ENCODE data around the gene SORCS2. TPM values are rescaled to one million over a fixed set of nuclear protein-coding genes. Genes with fewer than 3 reads are reported as not detected.

The SORCS2 gene
- total RNA-seq, 1 donor from 2014 or later, result 13.8 TPM

- H3K27me3 ChIP-seq (ENCODE audit: insufficient read depth, low read length), result no peaks in the 10 kb centered on the region
- no peaks in the 10 kb centered on the region for H3K9me3 Mint-ChIP-seq (ENCODE audit: unreplicated experiment)
- no peaks in the 10 kb centered on the region for H3K9me3 ChIP-seq (ENCODE audit: insufficient read depth, low read depth, low read length)
- no peak overlapping the region for H3K4me3 Mint-ChIP-seq (ENCODE audit: unreplicated experiment)
- no peak overlapping the region for H3K9ac ChIP-seq (ENCODE audit: low read length)
- no peak overlapping the region for H2AFZ ChIP-seq (ENCODE audit: low read depth, low read length)
- H3K79me2 ChIP-seq (ENCODE audit: insufficient read depth, low read length), result peaks cover 3% of the 10 kb centered on the region
- no peak for FAIRE-seq
- H3K27me3 Mint-ChIP-seq (ENCODE audit: low read depth, unreplicated experiment), result no peaks in the 10 kb centered on the region
- peaks cover 27% of the 10 kb centered on the region for H3K4me1 ChIP-seq (ENCODE audit: insufficient read depth, low read length)
- TF ChIP-seq, protein P1, sequence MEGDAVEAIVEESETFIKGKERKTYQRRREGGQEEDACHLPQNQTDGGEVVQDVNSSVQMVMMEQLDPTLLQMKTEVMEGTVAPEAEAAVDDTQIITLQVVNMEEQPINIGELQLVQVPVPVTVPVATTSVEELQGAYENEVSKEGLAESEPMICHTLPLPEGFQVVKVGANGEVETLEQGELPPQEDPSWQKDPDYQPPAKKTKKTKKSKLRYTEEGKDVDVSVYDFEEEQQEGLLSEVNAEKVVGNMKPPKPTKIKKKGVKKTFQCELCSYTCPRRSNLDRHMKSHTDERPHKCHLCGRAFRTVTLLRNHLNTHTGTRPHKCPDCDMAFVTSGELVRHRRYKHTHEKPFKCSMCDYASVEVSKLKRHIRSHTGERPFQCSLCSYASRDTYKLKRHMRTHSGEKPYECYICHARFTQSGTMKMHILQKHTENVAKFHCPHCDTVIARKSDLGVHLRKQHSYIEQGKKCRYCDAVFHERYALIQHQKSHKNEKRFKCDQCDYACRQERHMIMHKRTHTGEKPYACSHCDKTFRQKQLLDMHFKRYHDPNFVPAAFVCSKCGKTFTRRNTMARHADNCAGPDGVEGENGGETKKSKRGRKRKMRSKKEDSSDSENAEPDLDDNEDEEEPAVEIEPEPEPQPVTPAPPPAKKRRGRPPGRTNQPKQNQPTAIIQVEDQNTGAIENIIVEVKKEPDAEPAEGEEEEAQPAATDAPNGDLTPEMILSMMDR (IDR thresholded peaks at IDR 0.05; ENCODE audit: insufficient read depth, low read depth, low read length), result no peak
- TF ChIP-seq EZH2 (IDR thresholded peaks at IDR 0.05; ENCODE audit: insufficient read depth, low read length), result no peak
- H4K20me1 ChIP-seq (ENCODE audit: insufficient read depth, low read length), result peaks cover 30% of the 10 kb centered on the region
- no peak overlapping the region for H3K27ac ChIP-seq (ENCODE audit: low read depth, low read length)
- H3K27ac Mint-ChIP-seq (ENCODE audit: unreplicated experiment), result no peak overlapping the region
- peaks cover 48% of the 10 kb centered on the region for H3K4me1 Mint-ChIP-seq (ENCODE audit: low read depth, unreplicated experiment)
- H3K4me3 ChIP-seq (ENCODE audit: insufficient read depth, low read depth, low read length), result no peak overlapping the region
- peak; percentile 48 for DNase-seq (ENCODE audit: low read depth)
- H3K36me3 ChIP-seq (ENCODE audit: insufficient read depth, low read length), result no peaks in the 10 kb centered on the region
- peaks cover 4% of the 10 kb centered on the region for H3K36me3 Mint-ChIP-seq (ENCODE audit: low read depth, unreplicated experiment)
- peak overlapping the region; percentile 18 for H3K4me2 ChIP-seq (ENCODE audit: low read length)
Measured at GRCh38 chr4:7279902-7280301, 87.6 kb downstream of the SORCS2 start.

GRCh38 chr4:7280926-7281690 is 88.8 kb downstream of the SORCS2 start:
- Histone ChIP-seq H3K4me1 (ENCODE audit: insufficient read depth, low read length) (peaks cover 27% of the 10 kb centered on the region), H3K9me3 (ENCODE audit: insufficient read depth, low read depth, low read length) (no peaks in the 10 kb centered on the region), H3K79me2 (ENCODE audit: insufficient read depth, low read length) (peaks cover 2% of the 10 kb centered on the region), H4K20me1 (ENCODE audit: insufficient read depth, low read length) (peaks cover 27% of the 10 kb centered on the region), H3K27ac (ENCODE audit: low read depth, low read length) (no peak overlapping the region), H3K9ac (ENCODE audit: low read length) (no peak overlapping the region), H3K4me3 (ENCODE audit: insufficient read depth, low read depth, low read length) (no peak overlapping the region), H3K4me2 (ENCODE audit: low read length) (peak overlapping the region; percentile 51), H3K27me3 (ENCODE audit: insufficient read depth, low read length) (peaks cover 3% of the 10 kb centered on the region), H2AFZ (ENCODE audit: low read depth, low read length) (peak overlapping the region; percentile 44), H3K36me3 (ENCODE audit: insufficient read depth, low read length) (no peaks in the 10 kb centered on the region)
- H3K27ac Mint-ChIP-seq (ENCODE audit: unreplicated experiment), result peak overlapping the region; percentile 80
- peak; percentile 36 for DNase-seq (ENCODE audit: low read depth)
- no peak for TF ChIP-seq EZH2 (IDR thresholded peaks at IDR 0.05; ENCODE audit: insufficient read depth, low read length)
- TF ChIP-seq, protein P1 (IDR thresholded peaks at IDR 0.05; ENCODE audit: insufficient read depth, low read depth, low read length), result no peak
- no peak for FAIRE-seq
- no peaks in the 10 kb centered on the region for H3K9me3 Mint-ChIP-seq (ENCODE audit: unreplicated experiment)
- H3K36me3 Mint-ChIP-seq (ENCODE audit: low read depth, unreplicated experiment), result peaks cover 2% of the 10 kb centered on the region
- peaks cover 2% of the 10 kb centered on the region for H3K27me3 Mint-ChIP-seq (ENCODE audit: low read depth, unreplicated experiment)
- H3K4me1 Mint-ChIP-seq (ENCODE audit: low read depth, unreplicated experiment), result peaks cover 39% of the 10 kb centered on the region
- peak overlapping the region; percentile 34 for H3K4me3 Mint-ChIP-seq (ENCODE audit: unreplicated experiment)

Measured in astrocyte (in vitro differentiated cells and primary cell).